OCI-LY1 (cell line): ENCODE results near the gene MTFMT.

ENCODE experiments used
- H2AFZ ChIP-seq: fragments of 200-600 bp; sonication (generic), shearing (Covaris generic); 2 replicates; pipeline ENCODE4 v1.6.0; 2014; ENCODE audit warnings: antibody characterized with exemption, mild to moderate bottlenecking, low read length
- H3F3A ChIP-seq: fragments of 200-600 bp; sonication (generic), shearing (Covaris generic); 2 replicates; pipeline ENCODE4 v1.6.0; 2014; ENCODE audit warnings: mild to moderate bottlenecking, antibody characterized with exemption, low read length, moderate library complexity; ENCODE audit not compliant: insufficient read depth
- H3K27ac ChIP-seq: fragments of 200-600 bp; sonication (generic); 2 replicates; pipeline ENCODE4 v1.5.1; 2014; ENCODE audit warnings: low read length, mixed run types, mild to moderate bottlenecking, low read depth; ENCODE audit not compliant: poor library complexity, severe bottlenecking
- H3K27me3 ChIP-seq: fragments of 200-600 bp; sonication (generic); 2 replicates; pipeline ENCODE4 v1.6.0; 2014; ENCODE audit warnings: antibody characterized with exemption, mild to moderate bottlenecking, low read length, moderate library complexity; ENCODE audit not compliant: insufficient read depth
- H3K36me3 ChIP-seq: fragments of 200-600 bp; sonication (generic); 2 replicates; pipeline ENCODE4 v1.6.1; 2014; ENCODE audit warnings: mild to moderate bottlenecking, antibody characterized with exemption, low read length, moderate library complexity, mixed read lengths; ENCODE audit not compliant: insufficient read depth
- H3K4me1 ChIP-seq: fragments of 200-600 bp; sonication (generic); 2 replicates; pipeline ENCODE4 v1.5.1; 2014; ENCODE audit warnings: mild to moderate bottlenecking, low read length, moderate library complexity; ENCODE audit not compliant: insufficient read depth, severe bottlenecking
- H3K4me2 ChIP-seq: fragments of 200-600 bp; sonication (generic), shearing (Covaris generic); 2 replicates; pipeline ENCODE4 v1.6.1; 2014; ENCODE audit warnings: low read length
- H3K4me3 ChIP-seq: fragments of 200-600 bp; sonication (generic); 2 replicates; pipeline ENCODE4 v1.5.1; 2014; ENCODE audit warnings: low read length, low read depth, mild to moderate bottlenecking, mixed read lengths; ENCODE audit not compliant: poor library complexity, severe bottlenecking
- H3K79me2 ChIP-seq: fragments of 200-600 bp; shearing (Covaris generic); 2 replicates; pipeline ENCODE4 v1.6.1; 2016; ENCODE audit warnings: mixed run types, low read length, mixed read lengths; ENCODE audit not compliant: insufficient read depth
- H3K9ac ChIP-seq: fragments of 200-600 bp; sonication (generic), shearing (Covaris generic); 2 replicates; pipeline ENCODE4 v1.6.1; 2014; ENCODE audit warnings: mild to moderate bottlenecking, low read length, mixed read lengths
- H3K9me2 ChIP-seq: fragments of 200-600 bp; sonication (generic), shearing (Covaris generic); 2 replicates; pipeline ENCODE4 v1.6.1; 2014; ENCODE audit warnings: low read depth, mild to moderate bottlenecking, low read length, mixed read lengths
- H3K9me3 ChIP-seq: fragments of 200-600 bp; shearing (Covaris generic); 2 replicates; pipeline ENCODE4 v1.6.1; 2014; ENCODE audit warnings: low read length, mixed read lengths
- H4K20me1 ChIP-seq: fragments of 200-600 bp; sonication (generic), shearing (Covaris generic); 2 replicates; pipeline ENCODE4 v1.6.0; 2016; ENCODE audit warnings: mild to moderate bottlenecking, low read length; ENCODE audit not compliant: insufficient read depth
- CTCF ChIP-seq: fragments of 200-600 bp; sonication (generic), shearing (Covaris generic); IDR thresholded peaks from 2 replicates; pipeline ENCODE4 v1.5.1; 2017; ENCODE audit warnings: mild to moderate bottlenecking, antibody characterized with exemption, low read length, moderate library complexity, mixed read lengths
- EZH2 ChIP-seq: fragments of 200-600 bp; sonication (generic), shearing (Covaris generic); IDR thresholded peaks from 2 replicates; pipeline ENCODE4 v1.8.0; 2017; ENCODE audit warnings: borderline replicate concordance, mixed run types, mild to moderate bottlenecking, antibody characterized with exemption, low read length, moderate library complexity, mixed read lengths

MTFMT gene

GRCh38 chr15:64961013-64961412, 68.4 kb downstream of the MTFMT start:
- no peaks in the 10 kb centered on the region for H3F3A ChIP-seq
- no peak overlapping the region for H3K4me3 ChIP-seq
- no peaks in the 10 kb centered on the region for H3K9me2 ChIP-seq
- H3K4me1 ChIP-seq: no peaks in the 10 kb centered on the region
- peaks cover 97% of the 10 kb centered on the region for H3K36me3 ChIP-seq
- no peaks in the 10 kb centered on the region for H3K27me3 ChIP-seq
- no peaks in the 10 kb centered on the region for H4K20me1 ChIP-seq
- H3K79me2 ChIP-seq: no peaks in the 10 kb centered on the region
- TF ChIP-seq CTCF: no peak
- TF ChIP-seq EZH2: no peak
- H3K27ac ChIP-seq: no peak overlapping the region
- H3K4me2 ChIP-seq: no peak overlapping the region
- H3K9ac ChIP-seq: no peak overlapping the region
- no peaks in the 10 kb centered on the region for H3K9me3 ChIP-seq
- no peak overlapping the region for H2AFZ ChIP-seq

- Histone ChIP-seq H3K4me3 (no peak overlapping the region), H3K36me3 (peaks cover 97% of the 10 kb centered on the region), H3K4me1 (no peaks in the 10 kb centered on the region), H3K27ac (no peak overlapping the region), H3K4me2 (no peak overlapping the region), H4K20me1 (no peaks in the 10 kb centered on the region), H3K9ac (no peak overlapping the region), H3K27me3 (no peaks in the 10 kb centered on the region), H3K9me3 (no peaks in the 10 kb centered on the region), H3F3A (no peaks in the 10 kb centered on the region), H2AFZ (no peak overlapping the region), H3K79me2 (no peaks in the 10 kb centered on the region), H3K9me2 (no peaks in the 10 kb centered on the region)
- no peak for TF ChIP-seq CTCF
- no peak for TF ChIP-seq EZH2
These were observed 69.3 kb downstream of the MTFMT start for GRCh38 chr15:64960153-64960552.

GRCh38 chr15:64959128-64959527, 70.3 kb downstream of the MTFMT start:
- Histone ChIP-seq H3K27ac (no peak overlapping the region), H3K4me1 (no peaks in the 10 kb centered on the region), H3K4me3 (no peak overlapping the region), H4K20me1 (no peaks in the 10 kb centered on the region), H3K9me3 (no peaks in the 10 kb centered on the region), H3K36me3 (peaks cover 88% of the 10 kb centered on the region), H3K27me3 (no peaks in the 10 kb centered on the region), H3K9me2 (no peaks in the 10 kb centered on the region), H2AFZ (no peak overlapping the region), H3K79me2 (no peaks in the 10 kb centered on the region), H3K4me2 (no peak overlapping the region), H3K9ac (no peak overlapping the region), H3F3A (no peaks in the 10 kb centered on the region)
- TF ChIP-seq CTCF (no peak), EZH2 (no peak)
